Kidney epithelial cell (primary cell): ENCODE results near the gene PICALM. TPM values are rescaled to one million over a fixed set of nuclear protein-coding genes. Genes with fewer than 3 reads are reported as not detected.

Experiments used
- DNase-seq: peaks from one replicate; pipeline ENCODE4 v3.0.0-alpha.2; 2010; ENCODE audit warnings: low read depth
- H3K27me3 ChIP-seq: 2 replicates; pipeline ENCODE4 v1.6.0; 2011; ENCODE audit warnings: low read length; ENCODE audit not compliant: control insufficient read depth, insufficient read depth
- H3K36me3 ChIP-seq: 2 replicates; pipeline ENCODE4 v1.5.1; 2011; ENCODE audit warnings: low read length; ENCODE audit not compliant: control insufficient read depth, insufficient read depth
- H3K4me3 ChIP-seq: 2 replicates; pipeline ENCODE4 v1.5.1; 2011; ENCODE audit warnings: low read depth, mild to moderate bottlenecking, control low read depth, low read length
- total RNA-seq: library from RNA; depleted of rRNA; stranded (reverse); fragments of >200 nt; gene quantifications from 2 replicates; pipeline ENCODE4 v1.2.3, GENCODE V29; 2015
- TF ChIP-seq, protein P1 (sequence below): IDR thresholded peaks from 2 replicates; pipeline ENCODE4 v1.5.1; 2011; ENCODE audit warnings: mild to moderate bottlenecking, moderate library complexity, low read length, control low read depth, inconsistent platforms; ENCODE audit not compliant: insufficient read depth, poor library complexity, severe bottlenecking

PICALM gene
- total RNA-seq, 1 donor from 2014 or later, result 294 TPM

DNA sequence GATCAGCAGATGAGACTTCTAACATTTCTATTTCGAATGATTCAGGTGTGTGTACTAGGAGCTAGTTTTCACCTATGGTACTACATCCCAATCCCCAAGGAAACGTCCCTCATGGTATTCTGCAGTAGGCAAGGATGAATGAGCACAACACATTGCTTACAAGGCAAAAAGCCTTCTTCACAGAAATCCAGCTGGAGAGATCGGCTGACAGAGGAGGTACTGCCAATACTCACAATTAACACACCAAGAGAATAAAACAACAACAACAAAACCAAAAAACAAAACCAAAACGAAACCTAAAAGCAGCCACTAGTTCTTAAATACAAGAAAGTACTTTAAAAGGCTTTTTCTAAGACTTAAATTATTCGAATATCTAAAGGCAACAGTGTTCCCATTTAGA is 101.4 kb downstream of the PICALM start:
- H3K36me3 ChIP-seq, result peaks cover 4% of the 10 kb centered on the region
- H3K4me3 ChIP-seq, result no peak overlapping the region
- no peaks in the 10 kb centered on the region for H3K27me3 ChIP-seq
- no peak for DNase-seq
- TF ChIP-seq, protein P1, sequence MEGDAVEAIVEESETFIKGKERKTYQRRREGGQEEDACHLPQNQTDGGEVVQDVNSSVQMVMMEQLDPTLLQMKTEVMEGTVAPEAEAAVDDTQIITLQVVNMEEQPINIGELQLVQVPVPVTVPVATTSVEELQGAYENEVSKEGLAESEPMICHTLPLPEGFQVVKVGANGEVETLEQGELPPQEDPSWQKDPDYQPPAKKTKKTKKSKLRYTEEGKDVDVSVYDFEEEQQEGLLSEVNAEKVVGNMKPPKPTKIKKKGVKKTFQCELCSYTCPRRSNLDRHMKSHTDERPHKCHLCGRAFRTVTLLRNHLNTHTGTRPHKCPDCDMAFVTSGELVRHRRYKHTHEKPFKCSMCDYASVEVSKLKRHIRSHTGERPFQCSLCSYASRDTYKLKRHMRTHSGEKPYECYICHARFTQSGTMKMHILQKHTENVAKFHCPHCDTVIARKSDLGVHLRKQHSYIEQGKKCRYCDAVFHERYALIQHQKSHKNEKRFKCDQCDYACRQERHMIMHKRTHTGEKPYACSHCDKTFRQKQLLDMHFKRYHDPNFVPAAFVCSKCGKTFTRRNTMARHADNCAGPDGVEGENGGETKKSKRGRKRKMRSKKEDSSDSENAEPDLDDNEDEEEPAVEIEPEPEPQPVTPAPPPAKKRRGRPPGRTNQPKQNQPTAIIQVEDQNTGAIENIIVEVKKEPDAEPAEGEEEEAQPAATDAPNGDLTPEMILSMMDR, result no peak

DNA sequence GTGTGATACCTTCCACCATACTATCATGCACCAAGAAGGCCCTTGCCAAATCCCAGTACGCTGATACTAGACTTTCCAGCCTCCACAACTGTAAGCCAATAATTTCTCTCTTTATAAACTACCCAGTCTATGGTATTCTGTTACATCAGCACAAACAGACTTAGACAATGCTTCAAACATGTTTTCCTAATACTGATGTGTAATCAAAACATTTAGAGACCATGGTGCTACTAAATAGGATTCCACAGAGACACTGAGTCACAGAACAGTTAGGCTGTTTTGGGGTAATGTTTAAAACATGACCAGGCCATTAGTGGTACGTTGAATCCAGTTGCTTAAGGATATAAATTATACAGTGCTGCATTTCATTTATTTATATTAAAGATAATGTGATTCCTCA is 103.7 kb downstream of the PICALM start:
- Histone ChIP-seq H3K36me3 (peaks cover 4% of the 10 kb centered on the region), H3K4me3 (no peak overlapping the region), H3K27me3 (no peaks in the 10 kb centered on the region)
- TF ChIP-seq, protein P1, result no peak
- no peak for DNase-seq

DNA sequence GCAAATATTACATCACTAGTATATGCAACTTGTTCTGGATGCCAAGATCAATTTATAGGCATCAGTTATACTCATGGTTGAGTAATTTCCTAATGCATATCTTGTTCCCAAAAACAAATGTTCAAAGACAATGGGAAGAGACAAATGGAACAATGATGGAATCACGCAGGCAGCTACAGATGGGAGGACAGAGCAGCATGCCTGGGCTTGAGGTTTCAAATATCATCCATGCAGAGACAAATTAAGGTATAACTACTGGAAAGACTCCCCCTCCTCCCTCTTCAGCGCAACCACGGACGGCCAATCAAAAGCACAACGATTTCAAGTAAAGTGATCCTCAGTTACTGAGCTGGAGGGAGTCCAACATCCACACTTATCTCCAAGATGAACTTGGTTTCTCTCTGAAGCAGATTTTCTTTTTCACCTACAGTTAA is 106.9 kb downstream of the PICALM start:
- H3K36me3 ChIP-seq, result peaks cover 4% of the 10 kb centered on the region
- DNase-seq, result peak; percentile 28
- no peaks in the 10 kb centered on the region for H3K27me3 ChIP-seq
- TF ChIP-seq, protein P1, result no peak
- no peak overlapping the region for H3K4me3 ChIP-seq

DNA sequence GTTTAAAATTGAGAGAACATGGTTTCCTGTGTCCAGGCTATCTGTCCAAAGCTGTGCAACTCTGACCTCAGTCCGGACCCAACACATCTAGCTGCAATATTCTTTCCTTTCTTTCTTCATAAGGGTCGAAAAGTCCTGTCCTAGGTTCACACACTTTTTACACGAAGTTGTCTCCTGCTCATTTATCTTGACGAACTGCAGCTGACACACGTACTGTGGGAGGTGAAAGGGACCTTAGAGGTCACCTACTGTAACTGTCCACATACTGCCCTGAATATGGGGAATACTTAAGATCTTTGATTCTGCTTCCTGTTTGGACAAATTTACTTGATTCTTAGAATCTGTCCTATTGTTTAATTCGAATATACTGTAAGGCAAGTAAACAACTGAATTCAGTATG is 107.8 kb downstream of the PICALM start:
- Histone ChIP-seq H3K36me3 (peaks cover 2% of the 10 kb centered on the region), H3K27me3 (no peaks in the 10 kb centered on the region), H3K4me3 (no peak overlapping the region)
- no peak for DNase-seq
- TF ChIP-seq, protein P1, result no peak

DNA sequence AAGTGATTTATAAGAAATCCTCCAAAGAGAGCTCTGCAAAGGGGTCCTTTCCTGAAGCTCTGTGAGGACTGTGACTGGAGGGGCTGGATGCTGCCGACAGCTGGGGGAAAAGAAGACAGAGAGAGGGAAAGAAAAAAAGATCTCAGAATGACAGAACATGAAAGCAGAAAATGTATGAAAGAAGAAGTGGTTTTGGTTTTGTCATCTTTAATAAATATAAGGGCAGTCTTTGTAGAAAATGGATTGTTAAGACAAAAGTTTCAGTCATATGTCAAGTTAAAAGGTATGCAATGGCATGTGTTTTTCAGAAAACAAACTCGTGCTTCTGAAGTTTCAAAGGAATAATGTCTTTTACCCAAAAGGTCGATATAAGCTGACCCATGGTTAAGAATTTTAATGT is 108.2 kb downstream of the PICALM start:
- no peaks in the 10 kb centered on the region for H3K27me3 ChIP-seq
- TF ChIP-seq, protein P1, result no peak
- no peak for DNase-seq
- H3K36me3 ChIP-seq, result peaks cover 2% of the 10 kb centered on the region
- H3K4me3 ChIP-seq, result no peak overlapping the region

DNA sequence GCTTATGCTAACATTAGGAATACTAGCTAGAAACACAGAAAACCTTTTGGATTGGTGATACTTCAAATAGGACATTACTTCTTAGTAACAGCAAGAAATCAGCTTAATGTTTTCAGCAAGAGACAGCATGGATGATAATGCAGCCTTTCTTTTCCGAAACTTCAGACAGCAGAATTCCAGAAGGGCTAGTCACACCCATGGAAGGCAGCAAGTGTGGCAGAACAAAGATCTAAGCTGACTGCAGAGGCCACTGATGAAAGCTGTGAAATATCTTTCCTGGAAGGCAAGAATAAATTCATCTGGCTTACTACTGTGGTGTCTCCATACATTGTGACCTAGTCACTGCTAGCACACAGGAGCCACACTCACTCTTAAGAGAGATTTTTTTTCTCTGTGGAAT is 113.4 kb downstream of the PICALM start:
- H3K4me3 ChIP-seq, result no peak overlapping the region
- H3K36me3 ChIP-seq, result peaks cover 1% of the 10 kb centered on the region
- peak; percentile 25 for DNase-seq
- no peaks in the 10 kb centered on the region for H3K27me3 ChIP-seq
- TF ChIP-seq, protein P1, result no peak
